A549 (cell line): ENCODE measurements around the gene MLLT1.

Experiments used
- EP300 ChIP-seq, 2 experiments: fragments of >200 bp; sonication (Bioruptor Twin); formaldehyde crosslinking; IDR thresholded peaks; 2 replicates in 1 of 2; 3 replicates in 1 of 2; pipeline ENCODE4 v1.6.1; 2016 to 2017
- HOXA7 ChIP-seq: fragments of 250-450 bp; sonication (Bioruptor Pico); IDR thresholded peaks from 2 replicates; pipeline ENCODE4 v1.5.0; 2020; ENCODE audit warnings: mild to moderate bottlenecking, moderate library complexity
- KDM1A ChIP-seq: fragments of 200-600 bp; sonication (generic); IDR thresholded peaks from 2 replicates; pipeline ENCODE4 v1.6.1; 2016; ENCODE audit warnings: low read depth, mild to moderate bottlenecking
- MAX ChIP-seq: IDR thresholded peaks from 2 replicates; pipeline ENCODE4 v1.6.1; 2012
- POLR2A ChIP-seq: IDR thresholded peaks from 2 replicates; pipeline ENCODE4 v1.6.1; 2012; ENCODE audit warnings: mild to moderate bottlenecking, low read length
- RAD21 ChIP-seq, 2 experiments: fragments of >200 bp in 1 of 2; sonication (Bioruptor Twin) in 1 of 2; formaldehyde crosslinking in 1 of 2; IDR thresholded peaks in 1 of 2; conservative IDR thresholded peaks in 1 of 2; 2 replicates in 1 of 2; 3 replicates in 1 of 2; pipeline ENCODE4 v1.6.1; 2012 to 2018; ENCODE audit warnings: inconsistent platforms in 1 of 2
- TF ChIP-seq, protein P1 (sequence below): fragments of >200 bp; sonication (Bioruptor Twin); formaldehyde crosslinking; IDR thresholded peaks from 3 replicates; pipeline ENCODE4 v1.5.1; 2016

- no peak for TF ChIP-seq KDM1A
- TF ChIP-seq, protein P1, sequence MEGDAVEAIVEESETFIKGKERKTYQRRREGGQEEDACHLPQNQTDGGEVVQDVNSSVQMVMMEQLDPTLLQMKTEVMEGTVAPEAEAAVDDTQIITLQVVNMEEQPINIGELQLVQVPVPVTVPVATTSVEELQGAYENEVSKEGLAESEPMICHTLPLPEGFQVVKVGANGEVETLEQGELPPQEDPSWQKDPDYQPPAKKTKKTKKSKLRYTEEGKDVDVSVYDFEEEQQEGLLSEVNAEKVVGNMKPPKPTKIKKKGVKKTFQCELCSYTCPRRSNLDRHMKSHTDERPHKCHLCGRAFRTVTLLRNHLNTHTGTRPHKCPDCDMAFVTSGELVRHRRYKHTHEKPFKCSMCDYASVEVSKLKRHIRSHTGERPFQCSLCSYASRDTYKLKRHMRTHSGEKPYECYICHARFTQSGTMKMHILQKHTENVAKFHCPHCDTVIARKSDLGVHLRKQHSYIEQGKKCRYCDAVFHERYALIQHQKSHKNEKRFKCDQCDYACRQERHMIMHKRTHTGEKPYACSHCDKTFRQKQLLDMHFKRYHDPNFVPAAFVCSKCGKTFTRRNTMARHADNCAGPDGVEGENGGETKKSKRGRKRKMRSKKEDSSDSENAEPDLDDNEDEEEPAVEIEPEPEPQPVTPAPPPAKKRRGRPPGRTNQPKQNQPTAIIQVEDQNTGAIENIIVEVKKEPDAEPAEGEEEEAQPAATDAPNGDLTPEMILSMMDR = no peak
- TF ChIP-seq MAX = no peak
- no peak for TF ChIP-seq RAD21 (conservative IDR thresholded peaks at IDR 0.05 in 1 of 2, IDR thresholded peaks at IDR 0.05 in 1 of 2)
- no peak for TF ChIP-seq EP300 (IDR thresholded peaks at IDR 0.05)
- TF ChIP-seq HOXA7 = no peak
- no peak for TF ChIP-seq POLR2A
These were observed 1.7 kb downstream of the MLLT1 start for GRCh38 chr19:6278051-6278450.
